ENCODE measurements around the gene MYL3. TPM values are rescaled to one million over a fixed set of nuclear protein-coding genes. Genes with fewer than 3 reads are reported as not detected.

MYL3 gene
- polyA plus RNA-seq, 1 donor, result 167 TPM

DNA sequence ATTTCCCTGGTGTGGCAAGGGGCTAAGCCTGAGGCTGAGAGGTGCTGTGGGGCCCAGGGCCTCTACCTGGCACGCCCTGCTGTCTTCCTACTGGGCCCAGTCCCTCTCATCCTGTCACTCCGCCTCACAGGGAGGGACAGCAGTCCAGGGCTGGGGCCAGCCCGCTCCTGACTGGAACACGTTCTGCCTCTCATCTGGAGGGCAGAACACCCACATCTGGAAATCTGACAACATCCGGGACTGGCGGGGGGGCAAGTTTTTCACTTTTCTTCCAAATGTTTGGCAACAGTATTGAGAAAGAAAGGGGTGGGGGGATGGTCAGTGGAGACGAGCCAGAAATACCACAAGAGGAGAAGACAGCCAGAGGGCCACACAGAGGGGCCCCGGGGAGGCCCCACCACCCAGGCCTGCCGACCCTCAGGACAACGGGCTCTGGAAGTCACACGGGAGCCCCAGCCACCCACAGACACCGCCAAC, 1.8 kb upstream of the MYL3 start:
- no peak for DNase-seq

- no peak for DNase-seq
Observed at GRCh38 chr3:46864061-46864881, 1.0 kb upstream of the MYL3 start.

DNA sequence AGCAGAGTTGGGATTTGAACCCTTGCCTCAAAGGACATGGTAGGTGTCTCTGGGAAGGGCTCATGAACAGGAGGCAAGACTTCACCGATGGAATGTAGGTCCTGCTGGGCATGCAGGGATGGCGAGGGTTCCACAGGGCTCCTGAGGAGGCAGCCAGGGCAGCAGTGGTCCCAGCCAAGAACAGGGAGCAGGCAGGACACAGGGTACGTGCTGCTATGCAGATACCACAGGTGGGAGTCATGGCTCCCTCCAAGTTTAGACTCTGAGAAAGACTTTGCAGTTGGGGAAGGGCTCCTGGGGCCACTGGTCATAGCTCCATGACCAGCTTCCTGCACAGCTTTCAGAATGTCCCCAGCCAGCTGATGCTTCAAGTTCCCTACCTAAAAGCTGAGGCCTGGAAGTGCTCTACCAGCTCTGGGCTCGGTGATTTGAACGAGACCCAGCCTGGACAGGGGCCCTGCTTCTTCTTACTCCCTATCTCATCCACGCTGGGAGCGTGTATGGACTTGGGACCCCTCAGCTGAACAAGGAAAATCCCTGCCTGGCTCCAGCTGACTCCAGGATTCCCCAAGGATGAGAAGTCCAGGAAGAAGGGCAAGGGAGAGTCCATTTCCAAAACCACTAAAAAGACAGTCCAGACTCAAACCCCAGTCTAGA, 747 bp downstream of the MYL3 start:
- no peak for DNase-seq

GRCh38 chr3:46861605-46862368, 1.5 kb downstream of the MYL3 start:
- no peak for DNase-seq

GRCh38 chr3:46860810-46861604, 2.2 kb downstream of the MYL3 start:
- DNase-seq, result no peak

DNA sequence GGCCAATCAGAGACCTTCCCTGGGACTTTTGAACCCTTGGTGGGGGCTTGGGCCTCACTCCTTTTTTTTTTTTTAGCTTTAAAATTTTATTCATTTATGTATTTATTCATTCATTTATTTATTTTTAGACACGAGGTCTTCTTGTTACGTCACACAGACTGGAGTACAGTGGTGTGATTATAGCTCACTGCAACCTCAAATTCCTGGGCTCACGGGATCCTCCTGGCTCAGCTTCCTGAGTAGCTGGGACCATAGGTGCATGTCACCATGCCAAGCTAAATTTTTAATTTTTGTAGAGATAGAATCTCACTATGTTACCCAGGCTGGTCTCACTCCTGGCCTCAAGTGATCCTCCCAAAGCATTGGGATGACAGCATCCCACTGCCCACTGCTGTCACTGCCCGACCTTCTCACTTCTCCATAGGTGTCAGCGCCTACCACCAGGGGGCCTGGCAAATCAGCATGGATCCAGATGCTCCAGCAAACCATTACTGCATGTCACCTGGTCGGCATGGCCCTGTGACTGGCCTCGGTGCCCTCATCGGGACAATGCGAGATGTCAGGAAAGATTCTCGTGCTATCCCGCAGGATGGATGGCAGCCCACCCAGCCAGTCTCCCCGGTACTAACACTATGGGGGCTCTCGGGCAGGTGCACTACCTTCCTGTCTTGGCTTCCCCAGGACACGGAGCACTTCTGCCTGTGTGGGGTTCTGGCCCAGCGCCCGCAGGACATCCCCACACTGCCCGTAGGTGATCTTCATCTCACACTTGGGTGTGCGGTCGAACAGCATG, 3.0 kb downstream of the MYL3 start:
- no peak for DNase-seq

DNA sequence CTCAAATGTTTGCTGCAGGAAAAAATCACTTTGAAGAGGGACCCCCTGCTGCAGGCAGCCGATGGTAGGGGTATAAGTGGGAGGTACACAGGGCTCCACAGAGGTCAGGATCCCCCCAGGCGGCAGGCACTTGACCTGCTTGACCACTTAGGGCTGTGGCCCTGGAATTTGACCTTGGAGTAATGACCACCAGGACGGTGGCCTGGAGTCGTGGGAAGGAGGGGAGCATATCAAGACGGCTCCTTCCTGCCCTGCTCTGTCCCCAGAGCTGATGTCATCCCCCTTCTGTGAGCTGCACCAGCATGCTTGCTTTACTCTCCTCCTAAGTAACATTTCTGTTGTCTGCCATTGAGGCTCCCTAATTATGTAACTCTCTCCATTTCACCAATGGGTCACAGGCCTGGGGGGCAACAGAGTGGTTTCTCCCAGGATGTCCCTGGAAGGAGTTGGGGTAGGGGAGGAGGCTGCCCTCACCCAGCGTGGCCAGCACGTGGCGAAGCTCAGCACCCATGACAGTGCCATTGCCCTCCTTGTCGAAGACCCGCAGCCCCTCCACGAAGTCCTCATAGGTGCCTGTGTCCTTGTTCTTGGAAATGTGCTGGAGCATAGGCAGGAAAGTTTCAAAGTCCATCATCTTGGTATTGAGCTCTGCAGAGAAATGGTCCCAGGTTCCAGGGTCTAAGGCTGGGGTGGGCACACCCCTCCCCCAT, 4.1 kb downstream of the MYL3 start:
- DNase-seq, result no peak

- no peak for DNase-seq
Observed at GRCh38 chr3:46858456-46858855, 4.8 kb downstream of the MYL3 start.

DNA sequence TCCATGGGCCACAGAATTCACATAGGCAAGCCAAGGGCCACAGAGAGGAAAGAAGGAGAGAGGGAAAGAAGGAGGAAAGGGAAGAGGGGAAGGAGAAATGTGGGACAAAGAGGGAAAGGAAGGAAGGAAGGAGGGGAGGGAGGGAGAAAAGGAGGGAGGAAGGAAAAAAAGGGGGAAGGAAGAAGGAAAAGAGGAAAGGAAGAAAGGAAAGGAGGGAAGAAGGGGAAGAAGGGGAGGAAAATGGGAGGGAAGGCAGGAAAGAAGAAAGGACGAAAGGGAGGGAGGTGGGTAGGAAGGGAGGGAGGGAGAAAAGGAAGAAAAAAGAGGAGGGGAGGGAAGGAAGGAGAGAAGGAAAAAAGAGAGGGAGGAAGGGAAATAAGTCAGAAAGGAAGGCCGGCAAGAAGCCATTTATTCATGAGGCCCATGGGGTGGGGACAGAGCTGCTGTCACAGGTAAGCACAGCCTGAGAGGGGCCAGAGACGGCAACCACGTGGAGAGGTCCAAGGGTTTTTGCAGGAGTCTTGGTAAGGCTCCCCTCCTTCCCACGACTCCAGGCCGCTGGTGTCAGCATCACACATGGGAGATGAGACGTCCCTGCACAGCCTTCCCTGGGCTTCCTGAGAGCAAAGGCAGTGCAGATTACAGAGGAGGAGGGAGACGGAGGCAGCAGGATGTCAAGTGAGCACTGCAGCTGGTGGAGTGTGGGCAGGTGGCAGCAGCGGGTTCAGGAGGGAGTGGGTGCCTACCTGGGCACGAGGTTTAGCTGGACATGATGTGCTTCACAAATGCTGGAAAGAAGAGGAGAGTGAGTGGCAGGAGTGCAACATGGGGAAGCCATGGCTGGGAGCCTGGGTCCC, 5.5 kb downstream of the MYL3 start:
- no peak for DNase-seq

DNA sequence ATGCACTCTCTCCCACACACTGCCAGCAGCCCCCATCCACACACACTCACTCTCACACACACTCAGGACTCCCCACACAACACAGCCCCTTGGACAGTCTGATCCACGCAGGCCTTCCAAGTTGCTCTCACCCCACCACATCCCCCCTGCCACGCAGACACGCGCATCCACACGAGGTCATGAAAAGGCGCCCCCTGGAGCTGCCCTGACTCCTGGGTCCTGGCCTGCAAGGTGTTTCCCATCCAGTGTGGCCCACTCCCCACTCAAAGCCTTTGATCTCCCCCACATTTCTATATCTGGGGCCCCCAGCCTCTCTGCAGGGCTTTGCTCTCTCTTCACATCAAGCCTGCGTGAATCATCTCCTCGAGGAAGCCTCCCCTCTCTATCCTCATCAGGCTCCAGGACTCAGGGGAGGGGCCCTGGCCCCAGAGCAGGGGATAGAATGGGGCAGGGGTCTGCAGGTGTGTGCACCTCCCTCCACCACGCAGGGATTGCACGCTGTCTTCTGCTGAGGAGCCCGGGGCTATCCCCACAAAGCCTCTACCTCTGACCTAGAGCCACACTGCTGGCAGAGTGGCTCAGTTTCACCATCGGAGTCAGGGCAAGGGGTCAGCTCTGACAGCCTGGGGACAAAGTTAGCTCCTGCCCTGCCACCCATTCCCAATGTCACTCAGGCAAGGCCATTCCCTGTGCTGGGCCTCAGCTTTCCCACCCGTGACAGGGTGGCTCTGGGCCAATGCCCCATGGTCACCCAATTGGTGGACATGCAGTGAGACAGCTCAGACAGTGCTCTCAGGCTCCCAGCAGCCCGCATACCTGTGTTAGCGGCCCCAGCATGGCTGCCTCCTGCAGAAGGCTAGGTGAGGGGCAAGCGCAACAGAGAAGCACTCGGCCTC, 6.4 kb downstream of the MYL3 start:
- DNase-seq, result no peak

- DNase-seq, result no peak
Observed at GRCh38 chr3:46854555-46854991, 8.7 kb downstream of the MYL3 start.

- no peak for DNase-seq
Observed at GRCh38 chr3:46853441-46854415, 9.5 kb downstream of the MYL3 start.

- no peak for DNase-seq
Observed at GRCh38 chr3:46852839-46853355, 10.3 kb downstream of the MYL3 start.

DNA sequence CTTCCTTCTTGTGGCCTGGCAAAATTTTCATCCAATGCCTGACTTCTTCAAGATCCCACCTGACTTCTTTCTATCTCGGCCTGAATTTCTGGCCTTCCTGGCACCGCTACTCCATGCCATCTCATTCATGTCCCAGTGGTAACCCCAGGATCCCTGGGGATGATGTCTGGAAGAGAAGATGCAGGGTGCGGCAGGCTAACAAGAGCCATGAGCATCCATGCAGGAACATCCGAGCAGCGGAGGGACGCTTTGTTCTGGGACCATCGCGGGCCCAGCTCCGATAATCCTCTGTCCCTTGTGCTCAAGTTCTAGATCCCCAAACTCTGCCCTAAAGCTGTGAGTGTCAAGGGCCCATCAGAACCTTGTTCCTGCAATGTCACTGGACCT, 10.9 kb downstream of the MYL3 start:
- no peak for DNase-seq

DNA sequence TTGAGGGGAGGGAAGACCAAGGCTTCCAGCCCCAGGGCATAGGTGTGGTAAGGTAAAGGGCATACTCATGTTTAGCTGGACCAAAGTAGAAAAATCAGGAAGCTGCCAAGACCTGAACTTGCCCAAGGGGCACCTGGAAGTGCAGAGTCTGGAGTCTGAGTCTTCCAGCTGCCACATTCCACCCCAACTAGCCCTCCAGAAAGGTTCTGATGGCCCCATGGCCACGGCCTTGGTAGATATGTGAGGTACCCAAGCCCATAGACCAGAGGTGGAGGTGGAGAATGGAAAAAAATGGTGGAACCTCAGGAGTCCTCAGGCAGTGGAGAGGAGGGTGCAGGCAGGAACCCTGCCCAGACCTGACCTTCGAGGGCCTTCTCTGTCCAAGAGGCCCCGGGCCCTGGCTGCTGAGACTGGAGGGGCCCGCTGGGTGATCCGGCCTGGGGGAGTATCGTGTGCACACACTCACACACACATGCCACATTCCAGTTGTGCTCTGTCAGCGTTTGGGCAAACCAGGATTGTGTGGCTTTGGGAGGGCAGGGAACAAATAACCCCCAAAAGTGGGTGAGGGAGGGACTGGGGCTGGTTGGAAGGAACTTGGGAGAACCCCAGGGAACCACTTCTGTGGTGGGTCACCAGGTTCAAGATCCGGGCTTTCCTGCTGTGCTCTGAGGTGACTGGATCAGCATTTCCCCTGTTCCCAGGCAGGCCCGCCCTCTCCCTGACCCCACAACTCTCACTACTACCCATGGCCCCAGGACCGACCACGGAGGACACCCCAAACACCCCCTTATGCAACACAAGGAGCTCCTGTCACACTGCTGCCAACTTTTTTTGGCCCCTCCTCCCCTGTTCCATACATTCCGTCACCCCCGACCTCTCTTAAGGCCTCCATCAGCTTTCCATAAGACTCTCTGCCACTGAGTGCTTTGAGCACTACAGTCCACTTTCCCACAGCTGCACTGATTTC, 11.6 kb downstream of the MYL3 start:
- DNase-seq, result no peak

- no peak for DNase-seq
Observed at GRCh38 chr3:46850468-46850779, 12.8 kb downstream of the MYL3 start.
